ENCODE measurements around the gene SLC12A2.

SLC12A2 gene

GRCh38 chr5:128224336-128224735 is 140.8 kb downstream of the SLC12A2 start:
- DNase-seq (ENCODE audit: low spot score), result no peak
- FAIRE-seq, result no peak

DNA sequence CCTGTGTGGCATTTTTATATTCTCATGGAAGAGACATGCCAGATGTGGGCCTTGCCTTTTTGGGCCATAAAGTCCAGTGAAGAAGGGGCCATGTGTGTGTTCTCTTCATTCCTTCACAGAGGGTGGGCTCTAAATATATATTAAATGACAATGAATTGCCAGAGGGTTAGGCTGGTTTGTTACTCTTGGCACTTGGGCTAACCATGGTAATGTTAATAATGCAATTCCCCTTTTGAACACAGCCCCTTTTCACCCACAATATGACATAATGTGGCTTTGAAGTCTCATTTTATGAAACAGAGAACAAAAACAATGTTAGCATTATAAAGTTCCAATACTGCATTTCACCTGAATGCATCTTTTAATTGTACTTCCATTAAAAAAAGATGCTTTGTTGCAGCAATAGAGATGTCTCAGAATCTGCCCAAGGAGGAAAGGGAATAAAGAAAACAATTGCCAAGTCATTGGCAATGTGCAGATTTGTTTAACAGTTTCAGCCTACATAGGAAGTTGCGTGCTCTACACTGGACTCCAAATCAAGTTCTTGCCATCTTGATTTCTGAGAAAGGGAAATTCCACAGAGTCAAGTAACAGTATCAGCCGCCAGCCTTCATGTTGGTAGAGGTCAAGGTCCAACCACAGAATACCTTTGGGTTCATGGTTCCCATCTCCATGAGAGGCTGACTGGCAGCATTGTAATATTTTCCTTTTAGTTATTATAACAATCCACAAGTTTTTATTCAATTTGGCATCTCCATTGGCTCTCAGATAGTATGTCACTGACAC is 141.9 kb downstream of the SLC12A2 start:
- no peak for DNase-seq (ENCODE audit: low spot score)
- FAIRE-seq, result no peak

DNA sequence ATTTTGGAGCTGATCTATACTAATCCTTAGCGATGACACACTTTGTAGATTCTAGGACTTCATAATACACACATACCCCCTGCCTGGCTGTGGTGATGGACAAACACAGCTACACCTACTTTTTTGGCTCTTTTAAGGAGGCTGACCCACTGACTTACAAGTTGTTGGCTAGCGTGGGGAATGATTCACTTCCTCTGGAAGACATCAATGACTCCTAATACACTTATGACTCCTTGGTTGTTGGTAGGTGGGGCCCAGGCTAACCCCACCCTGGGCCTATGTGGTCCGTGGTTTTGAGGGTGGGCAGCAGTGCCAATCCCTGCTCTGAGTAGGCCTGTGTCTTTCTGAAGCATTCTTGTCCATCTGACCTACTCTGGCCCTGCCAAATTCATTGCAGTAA is 144.4 kb downstream of the SLC12A2 start:
- peak; percentile 78 for FAIRE-seq

DNA sequence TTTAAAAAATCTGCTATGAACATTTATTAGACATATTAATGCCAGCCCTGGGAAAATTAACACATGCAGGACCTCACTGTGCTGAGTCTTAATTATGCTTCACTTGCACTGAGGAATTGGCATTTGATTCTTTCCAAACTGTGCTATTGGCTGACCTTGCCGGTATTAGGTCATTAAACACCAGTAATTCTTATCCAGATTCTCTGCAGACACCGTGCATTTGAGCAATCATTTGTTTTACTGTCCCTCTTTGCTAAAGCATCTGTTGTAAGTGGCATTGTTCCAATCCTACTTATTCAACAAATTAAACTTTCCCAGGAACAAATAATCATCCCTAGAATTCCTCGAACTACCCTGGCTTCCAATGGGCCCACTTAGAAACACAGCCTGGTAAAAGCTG is 145.0 kb downstream of the SLC12A2 start:
- DNase-seq (ENCODE audit: low spot score), result no peak
- FAIRE-seq, result no peak

More for the DNA sequence above, 144.4 kb downstream of the SLC12A2 start:
- DNase-seq (ENCODE audit: low spot score), result peak; percentile 73

- no peak for FAIRE-seq
These were observed 151.5 kb downstream of the SLC12A2 start for GRCh38 chr5:128234928-128235641.

GRCh38 chr5:128236334-128236733 is 152.8 kb downstream of the SLC12A2 start:
- DNase-seq (ENCODE audit: low spot score) (no peak), FAIRE-seq (no peak)

More at GRCh38 chr5:128234928-128235641, 151.5 kb downstream of the SLC12A2 start:
- DNase-seq (ENCODE audit: low spot score), result no peak

- FAIRE-seq (no peak), DNase-seq (ENCODE audit: low spot score) (no peak)
These were observed 153.4 kb downstream of the SLC12A2 start for GRCh38 chr5:128237000-128237399.

DNA sequence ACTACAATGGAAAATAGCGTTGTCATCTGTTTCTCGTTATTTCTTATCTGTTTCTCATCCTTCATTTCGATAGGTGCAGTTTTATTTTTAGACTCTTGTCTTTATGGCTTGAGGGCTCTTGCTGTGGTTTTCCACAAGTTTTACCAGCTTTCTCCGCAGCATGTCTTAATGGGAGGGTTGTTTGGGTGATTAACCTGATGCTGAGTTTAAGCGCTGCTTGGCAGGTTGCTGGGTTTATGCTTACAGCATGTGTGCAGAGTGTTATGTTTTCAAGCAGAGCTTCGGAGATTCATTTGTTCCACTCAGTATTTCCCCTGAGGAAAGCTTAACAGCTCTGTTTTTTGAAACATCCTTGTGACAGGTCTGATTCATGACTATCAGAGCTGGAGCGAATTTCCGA is 154.0 kb downstream of the SLC12A2 start:
- no peak for DNase-seq (ENCODE audit: low spot score)
- FAIRE-seq, result no peak
